ENCODE measurements around the gene GPR62.

DNA sequence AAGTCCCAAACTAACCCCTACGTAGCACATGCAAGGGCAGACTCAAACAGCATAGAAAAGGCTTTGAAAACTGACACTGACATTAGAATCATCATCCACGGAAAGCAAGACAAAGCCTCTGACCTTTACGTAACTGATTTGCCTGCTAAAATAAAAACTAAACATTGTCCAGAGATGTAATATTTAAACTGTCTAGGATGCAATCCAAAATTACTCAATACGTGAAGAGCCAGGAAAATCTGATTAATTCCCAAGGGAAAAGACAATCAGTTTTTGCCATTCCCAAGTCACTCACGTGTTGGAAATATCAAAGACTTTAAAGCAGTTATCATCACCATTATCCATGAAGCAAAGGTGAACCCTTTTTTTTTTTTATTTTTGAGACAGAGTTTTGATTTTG is 38.8 kb upstream of the GPR62 start:
- TF ChIP-seq, protein P1, sequence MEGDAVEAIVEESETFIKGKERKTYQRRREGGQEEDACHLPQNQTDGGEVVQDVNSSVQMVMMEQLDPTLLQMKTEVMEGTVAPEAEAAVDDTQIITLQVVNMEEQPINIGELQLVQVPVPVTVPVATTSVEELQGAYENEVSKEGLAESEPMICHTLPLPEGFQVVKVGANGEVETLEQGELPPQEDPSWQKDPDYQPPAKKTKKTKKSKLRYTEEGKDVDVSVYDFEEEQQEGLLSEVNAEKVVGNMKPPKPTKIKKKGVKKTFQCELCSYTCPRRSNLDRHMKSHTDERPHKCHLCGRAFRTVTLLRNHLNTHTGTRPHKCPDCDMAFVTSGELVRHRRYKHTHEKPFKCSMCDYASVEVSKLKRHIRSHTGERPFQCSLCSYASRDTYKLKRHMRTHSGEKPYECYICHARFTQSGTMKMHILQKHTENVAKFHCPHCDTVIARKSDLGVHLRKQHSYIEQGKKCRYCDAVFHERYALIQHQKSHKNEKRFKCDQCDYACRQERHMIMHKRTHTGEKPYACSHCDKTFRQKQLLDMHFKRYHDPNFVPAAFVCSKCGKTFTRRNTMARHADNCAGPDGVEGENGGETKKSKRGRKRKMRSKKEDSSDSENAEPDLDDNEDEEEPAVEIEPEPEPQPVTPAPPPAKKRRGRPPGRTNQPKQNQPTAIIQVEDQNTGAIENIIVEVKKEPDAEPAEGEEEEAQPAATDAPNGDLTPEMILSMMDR (IDR thresholded peaks at IDR 0.05): no peak
- TF ChIP-seq POLR2A (IDR thresholded peaks at IDR 0.05): no peak
